ENCODE results near the gene RPGRIP1L. TPM values are rescaled to one million over a fixed set of nuclear protein-coding genes. Genes with fewer than 3 reads are reported as not detected.

Gene RPGRIP1L
- total RNA-seq, 4 donors from 2014 or later, result 0.53 to 0.75 (median 0.68) TPM

DNA sequence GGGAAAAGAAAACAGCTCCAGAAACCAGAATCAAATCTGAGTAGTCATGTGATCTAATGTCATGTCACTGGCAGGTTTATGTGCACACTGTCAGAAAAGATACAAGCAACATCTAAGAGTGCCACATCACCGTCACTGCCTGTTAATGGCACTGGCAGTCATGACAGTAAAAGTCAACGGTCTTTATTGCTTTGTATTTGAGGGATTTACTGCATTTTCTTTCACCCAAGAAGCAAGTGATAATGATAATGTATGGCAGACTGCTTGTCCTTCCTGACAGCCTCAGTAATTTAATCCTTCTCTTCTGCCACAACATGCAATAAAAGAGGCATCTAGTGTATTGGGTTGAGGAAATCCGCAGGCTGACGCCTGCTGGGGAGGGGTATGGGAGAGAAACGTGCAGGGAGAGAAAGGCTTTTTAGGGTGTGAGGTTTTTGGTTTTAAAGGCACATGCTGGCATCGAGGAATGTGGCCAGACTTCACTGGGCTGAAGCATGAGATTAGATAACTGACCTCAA lies 92.4 kb downstream of the RPGRIP1L start:
- no peak overlapping the region for H3K27ac ChIP-seq
- no peak for DNase-seq
- in situ Hi-C loops (cut with MboI; ENCODE audit: low sequenced_read_pairs in 4 of 4), result no loop called here
- intact Hi-C loops (cut with DNase I; ENCODE audit: low total_unique reads), result no loop called here
- H3K27me3 ChIP-seq, result no peaks in the 10 kb centered on the region
- no peak for TF ChIP-seq POLR2A (IDR thresholded peaks at IDR 0.05)
- no peaks in the 10 kb centered on the region for H3K36me3 ChIP-seq
- H3K4me3 ChIP-seq, result no peak overlapping the region
- no peaks in the 10 kb centered on the region for H3K9me3 ChIP-seq
- no peaks in the 10 kb centered on the region for H3K4me1 ChIP-seq
- ATAC-seq, result no peak

DNA sequence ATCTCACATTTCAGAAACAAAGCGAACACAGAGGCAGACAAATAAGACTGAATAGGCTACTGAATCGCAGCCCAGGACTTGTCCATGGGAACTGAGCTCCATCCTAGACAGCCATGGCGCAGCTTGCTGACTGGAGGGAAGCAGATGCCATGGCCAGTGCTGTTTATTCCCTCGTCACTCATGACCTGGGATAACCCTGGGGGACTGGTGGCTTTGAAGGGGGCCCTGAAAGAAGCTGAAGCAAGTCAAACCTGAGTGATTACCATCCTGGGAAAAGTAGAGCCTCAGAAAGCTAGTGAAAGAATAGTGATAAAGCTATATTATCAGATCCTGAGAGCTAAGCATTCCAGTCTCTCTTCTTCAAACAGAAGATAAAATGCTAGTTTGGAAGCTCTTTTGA lies 94.1 kb downstream of the RPGRIP1L start:
- in situ Hi-C loops (cut with MboI; ENCODE audit: low sequenced_read_pairs in 4 of 4), result no loop called here
- no peaks in the 10 kb centered on the region for H3K27me3 ChIP-seq
- no peak overlapping the region for H3K4me3 ChIP-seq
- no peaks in the 10 kb centered on the region for H3K36me3 ChIP-seq
- TF ChIP-seq POLR2A (IDR thresholded peaks at IDR 0.05) (no peak), CTCF (IDR thresholded peaks at IDR 0.05 in 4 of 5, conservative IDR thresholded peaks at IDR 0.05 in 1 of 5) (no peak)
- intact Hi-C loops (cut with DNase I; ENCODE audit: low total_unique reads), result no loop called here
- H3K27ac ChIP-seq, result no peak overlapping the region
- H3K9me3 ChIP-seq, result no peaks in the 10 kb centered on the region
- ATAC-seq, result no peak
- H3K4me1 ChIP-seq, result no peaks in the 10 kb centered on the region
- DNase-seq, result no peak

DNA sequence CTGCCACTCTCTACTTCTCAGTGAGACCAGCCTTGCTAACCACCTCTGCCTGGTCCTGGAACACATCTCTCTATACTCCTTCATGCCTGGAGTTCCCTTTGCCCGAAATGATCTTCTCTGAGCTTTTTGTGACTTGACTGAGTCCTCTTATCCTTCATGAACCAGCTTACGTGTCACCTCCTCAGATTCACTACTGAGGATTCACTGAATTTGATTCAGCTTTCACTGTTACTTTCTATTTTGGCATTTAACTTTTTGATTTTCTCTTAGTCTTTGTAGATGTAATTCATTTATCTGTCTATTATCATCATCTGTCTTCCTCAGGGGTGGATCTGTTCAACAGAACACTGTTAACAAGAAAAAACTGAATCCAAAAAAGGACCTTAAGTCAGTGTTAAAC lies 95.6 kb downstream of the RPGRIP1L start:
- no peaks in the 10 kb centered on the region for H3K36me3 ChIP-seq
- DNase-seq, result no peak
- no peaks in the 10 kb centered on the region for H3K4me1 ChIP-seq
- H3K27ac ChIP-seq, result no peak overlapping the region
- TF ChIP-seq POLR2A (IDR thresholded peaks at IDR 0.05) (no peak), CTCF (IDR thresholded peaks at IDR 0.05 in 4 of 5, conservative IDR thresholded peaks at IDR 0.05 in 1 of 5) (no peak)
- no peak overlapping the region for H3K4me3 ChIP-seq
- no peaks in the 10 kb centered on the region for H3K9me3 ChIP-seq
- no peak for ATAC-seq
- intact Hi-C loops (cut with DNase I; ENCODE audit: low total_unique reads), result no loop called here
- H3K27me3 ChIP-seq, result no peaks in the 10 kb centered on the region
- in situ Hi-C loops (cut with MboI; ENCODE audit: low sequenced_read_pairs in 4 of 4), result no loop called here

DNA sequence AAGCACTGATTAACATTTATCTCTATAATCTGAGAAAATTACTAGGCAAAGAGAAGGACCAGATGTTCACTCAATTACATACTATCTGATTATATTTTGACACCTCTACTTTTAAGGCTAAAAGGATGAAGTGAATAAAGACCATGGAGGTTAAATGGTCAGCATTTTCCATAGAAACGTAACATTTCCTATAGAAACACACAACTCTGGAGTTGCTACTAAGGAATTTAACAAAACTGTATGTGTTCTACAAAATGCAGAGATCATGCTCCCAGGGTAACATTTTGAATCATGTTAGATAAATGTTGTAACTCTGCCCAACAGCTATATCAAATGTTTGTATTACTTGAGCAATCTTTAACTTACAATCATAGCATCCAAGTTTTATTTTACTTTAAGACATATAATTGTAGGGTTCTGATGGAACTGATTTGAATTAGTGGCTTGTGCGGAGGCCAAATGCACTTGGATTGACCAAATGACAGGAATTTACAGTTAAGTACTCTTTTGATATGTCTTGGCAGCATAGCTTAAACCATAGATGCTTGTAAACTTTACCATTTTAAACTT lies 97.7 kb downstream of the RPGRIP1L start:
- Histone ChIP-seq H3K4me1 (no peaks in the 10 kb centered on the region), H3K4me3 (no peak overlapping the region), H3K27me3 (no peaks in the 10 kb centered on the region), H3K9me3 (no peaks in the 10 kb centered on the region), H3K27ac (no peak overlapping the region), H3K36me3 (no peaks in the 10 kb centered on the region)
- in situ Hi-C loops (cut with MboI; ENCODE audit: low sequenced_read_pairs in 4 of 4), result no loop called here
- intact Hi-C loops (cut with DNase I; ENCODE audit: low total_unique reads), result no loop called here
- DNase-seq (no peak), ATAC-seq (no peak)
- TF ChIP-seq CTCF (IDR thresholded peaks at IDR 0.05 in 4 of 5, conservative IDR thresholded peaks at IDR 0.05 in 1 of 5), result no peak
- TF ChIP-seq POLR2A (IDR thresholded peaks at IDR 0.05), result no peak

- H3K4me1 ChIP-seq, result no peaks in the 10 kb centered on the region
- no peaks in the 10 kb centered on the region for H3K9me3 ChIP-seq
- in situ Hi-C loops (cut with MboI; ENCODE audit: low sequenced_read_pairs in 4 of 4) (no loop called here), intact Hi-C loops (cut with DNase I; ENCODE audit: low total_unique reads) (no loop called here)
- TF ChIP-seq CTCF (IDR thresholded peaks at IDR 0.05 in 4 of 5, conservative IDR thresholded peaks at IDR 0.05 in 1 of 5) (no peak), POLR2A (IDR thresholded peaks at IDR 0.05) (no peak)
- no peaks in the 10 kb centered on the region for H3K36me3 ChIP-seq
- ATAC-seq (no peak), DNase-seq (no peak)
- H3K4me3 ChIP-seq, result no peak overlapping the region
- H3K27me3 ChIP-seq, result no peaks in the 10 kb centered on the region
- H3K27ac ChIP-seq, result no peak overlapping the region
These were observed 98.3 kb downstream of the RPGRIP1L start for GRCh38 chr16:53605356-53605755.

Data from gastrocnemius medialis (tissue), 4 donors.